Dendritic cell treated with granulocyte-macrophage colony-stimulating factor and Interleukin-4, amounts not matched to agents 40 ng/mL and 50 ng/mL, for 4 days (primary cell): Measurements from ENCODE around the gene OR9Q1.
"Not testable (repeated sequence)": the region's sequence is repeated elsewhere in the genome, so short reads cannot be mapped to it uniquely, and the experiment has no call there.

ENCODE experiments used
- H3K27ac Mint-ChIP-seq: one replicate; pipeline ENCODE4 v1.8.0; 2022; ENCODE audit warnings: mild to moderate bottlenecking, mixed read lengths
- H3K27me3 Mint-ChIP-seq: one replicate; pipeline ENCODE4 v1.8.0; 2022; ENCODE audit warnings: mild to moderate bottlenecking, mixed read lengths
- H3K36me3 Mint-ChIP-seq: one replicate; pipeline ENCODE4 v1.8.0; 2022; ENCODE audit warnings: low read depth, mixed read lengths
- H3K4me1 Mint-ChIP-seq: one replicate; pipeline ENCODE4 v1.8.0; 2022; ENCODE audit warnings: low read depth, mixed read lengths
- H3K4me3 Mint-ChIP-seq: one replicate; pipeline ENCODE4 v1.8.0; 2022; ENCODE audit warnings: mild to moderate bottlenecking, moderate library complexity, mixed read lengths
- H3K9me3 Mint-ChIP-seq: one replicate; pipeline ENCODE4 v1.8.0; 2022; ENCODE audit warnings: mixed read lengths
- intact Hi-C: fragments of 100-400 bp; cut with micrococcal nuclease; formaldehyde crosslinking; loops from one replicate; pipeline ENCODE4 v1.15.0; 2022

Gene OR9Q1

DNA sequence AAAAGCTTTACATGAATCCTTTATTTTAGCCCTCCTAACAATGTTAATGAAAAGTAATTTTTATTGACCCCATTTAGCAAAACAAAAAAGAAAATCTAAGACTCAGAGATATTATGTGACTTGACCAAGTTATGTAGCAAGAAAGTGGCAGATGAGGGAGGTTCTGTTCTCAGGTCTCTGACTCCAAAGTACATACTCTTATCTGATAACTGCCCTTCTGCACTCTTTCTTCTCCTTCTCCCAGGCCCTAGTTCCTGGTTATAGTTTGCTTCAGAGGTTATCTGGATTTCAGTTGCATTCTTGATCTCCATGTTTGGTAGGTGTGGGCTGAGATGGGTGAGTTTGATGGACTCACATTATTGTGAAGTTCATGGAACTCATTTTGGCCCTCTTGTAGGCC lies 169.7 kb downstream of the OR9Q1 start:
- Mint-ChIP-seq H3K27me3 (no peaks in the 10 kb centered on the region), H3K36me3 (no peaks in the 10 kb centered on the region), H3K4me1 (no peaks in the 10 kb centered on the region), H3K27ac (no peak overlapping the region), H3K9me3 (peaks cover 15% of the 10 kb centered on the region), H3K4me3 (no peak overlapping the region)
- intact Hi-C loops, result no loop called here

DNA sequence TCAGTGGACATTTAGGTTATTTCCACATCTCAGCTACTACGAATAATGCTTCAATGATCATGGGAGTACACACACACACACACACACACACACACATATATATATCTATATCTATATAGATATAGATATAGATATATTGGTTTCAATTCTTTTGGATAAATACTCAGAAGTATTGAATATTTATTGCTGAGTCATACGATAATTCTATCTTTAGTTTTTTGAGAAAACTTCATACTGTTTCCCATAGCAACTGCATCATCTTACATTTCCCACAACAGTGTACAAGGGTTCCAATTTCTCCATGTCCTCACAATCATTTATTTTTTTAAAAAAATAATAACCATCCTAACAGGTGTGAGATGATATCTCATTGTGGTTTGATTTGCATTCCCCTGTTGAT lies 172.3 kb downstream of the OR9Q1 start:
- no peaks in the 10 kb centered on the region for H3K4me1 Mint-ChIP-seq
- H3K9me3 Mint-ChIP-seq, result peaks cover 25% of the 10 kb centered on the region
- H3K27ac Mint-ChIP-seq, result no peak overlapping the region
- intact Hi-C loops, result no loop called here
- no peaks in the 10 kb centered on the region for H3K36me3 Mint-ChIP-seq
- H3K27me3 Mint-ChIP-seq, result no peaks in the 10 kb centered on the region
- H3K4me3 Mint-ChIP-seq, result no peak overlapping the region

DNA sequence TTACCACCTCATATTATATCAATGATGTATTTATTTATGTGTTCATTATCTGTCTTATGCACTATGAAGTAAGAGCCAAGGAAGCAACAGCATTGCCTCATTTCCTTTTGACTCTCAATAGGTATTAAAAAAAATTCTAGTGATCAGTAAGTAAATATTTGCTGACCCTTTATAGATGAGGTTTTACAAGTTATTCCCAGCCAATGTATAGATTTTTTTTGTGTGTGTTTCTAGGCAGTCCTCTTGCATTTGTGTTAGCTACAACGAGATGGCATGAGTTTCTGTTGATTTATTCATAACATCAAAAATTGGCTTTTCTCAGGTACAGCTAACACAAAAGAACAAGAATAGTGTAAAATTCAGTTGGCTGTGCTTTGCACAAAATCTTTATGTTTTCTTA lies 175.6 kb downstream of the OR9Q1 start:
- H3K27ac Mint-ChIP-seq, result no peak overlapping the region
- intact Hi-C loops, result no loop called here
- no peaks in the 10 kb centered on the region for H3K27me3 Mint-ChIP-seq
- H3K36me3 Mint-ChIP-seq, result no peaks in the 10 kb centered on the region
- H3K4me3 Mint-ChIP-seq, result no peak overlapping the region
- H3K4me1 Mint-ChIP-seq, result no peaks in the 10 kb centered on the region
- H3K9me3 Mint-ChIP-seq, result peaks cover 39% of the 10 kb centered on the region

DNA sequence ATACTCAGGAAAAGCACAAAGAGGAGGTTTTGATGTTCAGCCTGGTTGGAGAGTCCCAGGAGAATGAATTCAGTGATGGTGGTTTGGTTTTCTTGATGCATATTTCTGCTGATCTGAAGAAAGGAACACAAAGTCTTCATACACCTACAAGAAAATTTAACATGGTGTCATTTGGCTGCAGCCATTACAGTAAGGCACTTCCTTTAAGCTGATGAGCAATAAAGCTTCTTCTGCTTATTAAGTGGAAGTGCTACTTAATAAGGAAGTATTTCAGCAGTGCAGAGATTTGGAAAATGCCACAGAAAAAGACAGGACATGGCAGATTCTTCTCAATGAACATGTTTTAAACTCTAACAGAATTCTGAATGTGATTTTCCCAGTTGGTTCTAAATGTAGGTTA lies 180.4 kb downstream of the OR9Q1 start, which contains the start of gene OR1S2:
TSS of gene OR1S2 (minus strand) at position 101 of the 400 bp plus-strand sequence. CDS start at position 101, 0 bp downstream.
- Mint-ChIP-seq H3K27ac (no peak within 1 kb of the TSS), H3K4me1 (no peaks in the 10 kb centered on the region), H3K9me3 (peaks cover 17% of the 10 kb centered on the region), H3K27me3 (no peaks in the 10 kb centered on the region), H3K4me3 (no peak within 1 kb of the TSS), H3K36me3 (no peaks in the 10 kb centered on the region)
- intact Hi-C loops, result no loop called here

DNA sequence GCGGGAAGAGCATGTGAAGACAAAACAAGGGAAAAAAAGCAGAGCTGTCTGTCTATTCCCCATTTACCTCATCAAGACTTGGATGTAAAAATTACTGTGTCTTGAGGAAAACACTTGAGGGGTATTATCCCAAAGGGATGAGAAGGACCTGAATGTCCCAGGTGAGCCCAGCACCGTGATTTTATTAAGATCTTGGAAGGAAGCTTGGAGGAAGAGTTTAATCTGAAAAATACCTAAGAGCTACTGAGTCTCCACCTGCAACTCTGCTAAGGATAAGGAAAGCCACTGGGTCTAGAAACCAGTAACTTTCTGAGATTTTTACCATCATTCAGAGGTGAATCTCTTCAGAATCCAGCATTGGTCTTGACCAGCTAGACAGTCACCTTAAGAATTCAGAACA lies 188.7 kb downstream of the OR9Q1 start, which contains the start of gene OR1S1:
TSS of gene OR1S1 (plus strand) at position 301 of the 400 bp plus-strand sequence.
- intact Hi-C loops, H3K36me3 Mint-ChIP-seq, H3K4me1 Mint-ChIP-seq, H3K27ac Mint-ChIP-seq, H3K4me3 Mint-ChIP-seq, H3K27me3 Mint-ChIP-seq: not testable (repeated sequence)
- H3K9me3 Mint-ChIP-seq, result peaks cover 21% of the 10 kb centered on the region

DNA sequence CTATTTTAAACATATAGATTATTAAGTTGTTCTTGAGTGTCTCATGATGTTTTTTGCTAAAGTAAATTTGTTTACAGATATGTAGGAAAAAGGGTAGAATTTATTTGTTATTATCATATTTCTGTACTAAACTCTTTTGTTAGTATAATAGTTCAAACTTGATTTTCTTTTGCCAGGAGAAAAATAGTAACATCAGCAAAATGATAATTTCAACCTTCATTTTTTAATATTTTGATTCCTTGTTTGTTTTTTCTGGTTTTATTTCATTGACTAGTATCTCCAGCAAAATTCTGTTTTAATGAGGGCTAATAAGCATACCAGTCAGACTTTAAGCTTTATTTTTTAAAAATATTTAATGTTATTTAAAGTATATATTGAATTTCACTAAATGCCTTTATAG lies 192.8 kb downstream of the OR9Q1 start:
- Mint-ChIP-seq H3K4me1 (no peaks in the 10 kb centered on the region), H3K27ac (no peak overlapping the region), H3K36me3 (no peaks in the 10 kb centered on the region), H3K27me3 (no peaks in the 10 kb centered on the region), H3K9me3 (peaks cover 21% of the 10 kb centered on the region), H3K4me3 (no peak overlapping the region)
- intact Hi-C loops, result no loop called here

DNA sequence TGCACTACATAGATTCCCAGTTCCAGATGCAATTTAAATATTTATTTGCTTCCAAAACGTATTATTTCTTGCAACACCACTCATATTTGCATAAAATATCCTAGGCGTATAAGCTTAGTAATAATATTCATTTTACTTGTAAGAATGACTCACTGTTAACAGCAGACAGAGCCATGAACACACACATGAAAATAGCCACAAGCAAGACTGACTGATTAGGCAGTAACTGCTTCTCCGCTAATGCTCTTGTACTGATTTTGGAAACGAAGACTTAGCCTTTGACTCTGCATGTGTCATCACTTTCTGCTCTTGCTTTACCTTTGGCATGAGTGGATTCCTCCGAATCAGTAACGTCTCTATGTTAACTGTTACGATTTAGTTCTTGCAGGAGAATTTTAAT lies 199.0 kb downstream of the OR9Q1 start:
- intact Hi-C loops, result no loop called here
- Mint-ChIP-seq H3K4me1 (no peaks in the 10 kb centered on the region), H3K4me3 (no peak overlapping the region), H3K27me3 (no peaks in the 10 kb centered on the region), H3K9me3 (peaks cover 2% of the 10 kb centered on the region), H3K36me3 (no peaks in the 10 kb centered on the region), H3K27ac (no peak overlapping the region)

DNA sequence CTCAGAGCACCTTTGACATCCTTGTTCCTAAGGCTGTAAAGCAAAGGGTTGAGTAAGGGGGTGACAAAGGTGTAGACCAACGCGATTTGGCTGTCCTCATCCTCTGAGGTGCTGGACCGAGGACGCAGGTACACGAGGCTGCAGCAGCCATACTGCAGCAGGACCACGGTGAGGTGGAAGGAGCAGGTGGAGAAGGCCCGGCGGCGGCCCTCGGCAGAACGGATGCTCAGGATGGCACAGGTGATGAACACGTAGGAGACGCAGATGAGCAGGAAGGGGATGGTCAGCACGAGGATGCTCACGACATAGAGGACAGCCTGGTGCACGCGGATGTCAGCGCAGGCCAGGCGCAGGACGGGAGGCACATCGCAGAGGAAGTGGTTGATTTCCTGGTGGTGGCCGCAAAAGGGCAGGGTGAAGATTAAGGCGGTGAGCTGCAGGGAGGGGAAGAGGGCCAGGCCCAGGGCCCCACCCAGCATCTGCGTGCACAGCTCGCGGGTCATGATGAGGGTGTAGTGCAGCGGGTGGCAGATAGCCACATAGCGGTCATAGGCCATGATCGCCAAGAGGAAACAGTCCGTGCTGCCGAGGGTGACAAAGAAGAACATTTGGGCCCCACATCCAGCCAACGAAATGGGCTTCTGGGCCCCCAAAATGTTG lies 204.4 kb downstream of the OR9Q1 start:
- H3K4me3 Mint-ChIP-seq, result no peak overlapping the region
- H3K27ac Mint-ChIP-seq, result no peak overlapping the region

More for the DNA sequence above, 204.4 kb downstream of the OR9Q1 start:
- Mint-ChIP-seq H3K27me3 (no peaks in the 10 kb centered on the region), H3K36me3 (no peaks in the 10 kb centered on the region), H3K4me1 (no peaks in the 10 kb centered on the region), H3K9me3 (peaks cover 14% of the 10 kb centered on the region)
- intact Hi-C loops, result no loop called here
